ENCODE data around the gene CD83.
"Not testable (repeated sequence)": the region's sequence is repeated elsewhere in the genome, so short reads cannot be mapped to it uniquely, and the experiment has no call there.

DNA sequence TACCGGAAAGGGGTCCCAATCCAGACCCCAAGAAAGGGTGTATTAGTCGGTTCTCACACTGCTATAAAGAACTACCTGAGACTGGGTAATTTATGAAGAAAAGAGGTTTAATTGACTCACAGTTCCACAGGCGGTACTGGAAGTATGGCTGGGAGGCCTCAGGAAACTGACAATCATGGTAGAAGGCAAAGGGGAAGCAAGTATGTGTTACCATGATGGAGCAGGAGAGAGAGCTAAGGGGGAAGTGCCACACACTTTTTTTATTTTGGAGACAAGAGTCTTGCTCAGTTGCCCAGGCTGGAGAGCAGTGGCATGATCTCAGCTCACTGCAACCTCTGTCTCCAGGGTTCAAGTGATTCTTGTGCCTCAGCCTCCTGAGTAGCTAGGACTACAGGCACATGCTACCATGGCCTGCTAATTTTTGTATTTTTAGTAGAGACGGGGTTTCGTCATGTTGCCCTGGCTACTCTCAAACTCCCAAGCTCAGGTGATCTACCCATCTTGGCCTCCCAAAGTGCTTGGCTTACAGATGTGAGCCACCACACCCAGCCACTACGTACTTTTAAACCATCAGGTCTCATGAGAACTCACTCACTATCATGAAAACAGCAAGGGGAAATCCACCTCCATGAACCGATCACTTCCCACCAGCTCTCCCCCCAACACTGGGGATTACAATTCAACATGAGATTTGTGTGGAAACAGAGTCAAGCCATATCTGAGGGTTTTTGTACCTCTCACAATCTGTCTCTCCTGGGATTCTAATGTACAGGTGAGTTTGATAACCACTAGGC lies 43.8 kb upstream of the CD83 start:
- TF ChIP-seq, protein P1, sequence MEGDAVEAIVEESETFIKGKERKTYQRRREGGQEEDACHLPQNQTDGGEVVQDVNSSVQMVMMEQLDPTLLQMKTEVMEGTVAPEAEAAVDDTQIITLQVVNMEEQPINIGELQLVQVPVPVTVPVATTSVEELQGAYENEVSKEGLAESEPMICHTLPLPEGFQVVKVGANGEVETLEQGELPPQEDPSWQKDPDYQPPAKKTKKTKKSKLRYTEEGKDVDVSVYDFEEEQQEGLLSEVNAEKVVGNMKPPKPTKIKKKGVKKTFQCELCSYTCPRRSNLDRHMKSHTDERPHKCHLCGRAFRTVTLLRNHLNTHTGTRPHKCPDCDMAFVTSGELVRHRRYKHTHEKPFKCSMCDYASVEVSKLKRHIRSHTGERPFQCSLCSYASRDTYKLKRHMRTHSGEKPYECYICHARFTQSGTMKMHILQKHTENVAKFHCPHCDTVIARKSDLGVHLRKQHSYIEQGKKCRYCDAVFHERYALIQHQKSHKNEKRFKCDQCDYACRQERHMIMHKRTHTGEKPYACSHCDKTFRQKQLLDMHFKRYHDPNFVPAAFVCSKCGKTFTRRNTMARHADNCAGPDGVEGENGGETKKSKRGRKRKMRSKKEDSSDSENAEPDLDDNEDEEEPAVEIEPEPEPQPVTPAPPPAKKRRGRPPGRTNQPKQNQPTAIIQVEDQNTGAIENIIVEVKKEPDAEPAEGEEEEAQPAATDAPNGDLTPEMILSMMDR (IDR thresholded peaks at IDR 0.05; ENCODE audit: low read length) = not testable (repeated sequence)
- not testable (repeated sequence) for TF ChIP-seq EZH2 (optimal IDR thresholded peaks at IDR 0.05; ENCODE audit: low read depth, low read length)

Measured in MM.1S (cell line).